ENCODE measurements around the gene ZNF616.

GRCh38 chr19:52172347-52172746 is 32.6 kb upstream of the ZNF616 start:
- TF ChIP-seq CTCF (conservative IDR thresholded peaks at IDR 0.05 in 1 of 2, IDR thresholded peaks at IDR 0.05 in 1 of 2; ENCODE audit: extremely low read depth in 1 of 2, insufficient read depth in 1 of 2, low read depth in 1 of 2, low read length in 2 of 2) (no peak), EZH2 (IDR thresholded peaks at IDR 0.05; ENCODE audit: borderline replicate concordance, low read length) (no peak)

Data from mammary epithelial cell (primary cell).